ENCODE measurements around the gene UNC80.
"Not testable (repeated sequence)": the region's sequence is repeated elsewhere in the genome, so short reads cannot be mapped to it uniquely, and the experiment has no call there.

Gene UNC80

DNA sequence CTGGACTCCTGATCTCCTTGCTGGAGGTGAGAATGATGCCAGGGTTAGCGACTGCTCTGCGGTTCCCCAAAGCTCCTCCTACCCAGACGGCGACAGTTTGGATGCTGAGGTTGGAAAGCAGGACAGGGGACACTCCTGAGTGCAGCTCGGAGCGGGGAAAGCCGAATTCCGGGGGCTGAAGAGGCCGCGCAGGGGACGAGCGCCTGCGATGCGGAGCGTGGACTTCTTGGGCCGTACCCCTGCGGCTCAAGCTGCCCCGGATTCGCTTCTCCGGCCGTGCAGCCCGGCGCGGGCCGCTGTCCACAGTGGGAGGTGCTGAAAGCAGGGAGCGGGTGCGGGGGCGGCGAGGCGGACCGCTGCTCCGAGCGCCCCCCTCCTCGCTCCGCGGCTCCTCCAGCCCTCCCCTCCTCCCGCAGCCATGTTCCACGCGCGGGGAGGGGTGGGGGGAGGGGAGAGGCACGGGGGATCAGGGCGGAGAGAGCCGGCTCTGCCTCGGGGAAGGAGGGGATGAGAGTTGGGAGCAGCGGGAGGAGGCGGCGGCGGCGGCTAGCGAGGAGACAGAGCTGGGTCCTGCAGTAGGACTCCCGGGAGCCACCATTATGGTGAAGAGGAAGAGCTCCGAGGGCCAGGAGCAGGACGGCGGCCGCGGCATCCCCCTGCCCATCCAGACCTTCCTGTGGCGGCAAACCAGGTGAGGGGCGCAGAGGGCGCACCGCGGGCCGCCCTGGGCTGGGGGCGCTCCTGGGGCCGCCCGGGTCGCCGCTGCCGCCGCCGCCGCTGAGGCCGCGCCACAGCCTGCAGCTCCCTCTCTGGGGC, at the start of gene UNC80:
UNC80 (plus strand) TSS at position 359 of the 816 bp plus-strand sequence; CDS start at position 600, 241 bp downstream.
- no peak for FAIRE-seq

DNA sequence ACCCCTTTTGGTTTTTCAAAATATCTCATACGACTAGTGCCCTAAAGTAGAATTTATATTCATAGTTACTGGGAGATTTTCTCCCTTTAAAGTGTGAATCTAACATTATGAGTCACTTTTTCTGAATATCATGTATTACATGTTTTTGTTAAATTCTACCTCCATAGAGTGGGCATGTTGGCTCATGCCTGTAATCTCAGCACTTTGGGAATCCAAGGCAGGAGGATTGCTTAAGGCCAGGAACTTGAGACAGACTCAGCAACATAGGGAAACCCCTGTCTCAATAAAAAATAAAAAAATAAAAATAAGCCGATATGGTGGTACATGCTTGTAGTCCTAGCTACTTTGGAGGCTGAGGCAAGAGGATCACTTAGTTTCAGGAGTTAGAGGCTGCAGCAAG, 45.3 kb upstream of the UNC80 start:
- no peak for FAIRE-seq

DNA sequence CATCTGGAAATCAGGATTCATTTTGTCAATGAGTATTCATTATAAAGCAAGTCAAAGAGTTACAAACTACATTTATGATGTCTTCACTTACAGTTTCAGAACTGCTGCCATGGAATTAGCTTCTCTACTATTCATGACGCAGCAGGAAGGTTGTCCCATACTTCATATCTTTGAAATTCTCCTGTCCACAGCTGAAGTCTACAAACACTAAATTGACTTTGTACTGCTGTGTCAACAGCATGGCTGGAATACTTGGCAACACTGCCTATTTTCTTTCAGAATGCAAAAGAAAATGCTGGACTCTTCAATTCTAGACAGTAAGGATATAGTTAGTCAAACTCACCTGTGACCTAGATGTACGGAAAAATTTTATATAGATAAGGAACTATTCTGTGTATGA, 44.6 kb upstream of the UNC80 start:
- no peak for FAIRE-seq

DNA sequence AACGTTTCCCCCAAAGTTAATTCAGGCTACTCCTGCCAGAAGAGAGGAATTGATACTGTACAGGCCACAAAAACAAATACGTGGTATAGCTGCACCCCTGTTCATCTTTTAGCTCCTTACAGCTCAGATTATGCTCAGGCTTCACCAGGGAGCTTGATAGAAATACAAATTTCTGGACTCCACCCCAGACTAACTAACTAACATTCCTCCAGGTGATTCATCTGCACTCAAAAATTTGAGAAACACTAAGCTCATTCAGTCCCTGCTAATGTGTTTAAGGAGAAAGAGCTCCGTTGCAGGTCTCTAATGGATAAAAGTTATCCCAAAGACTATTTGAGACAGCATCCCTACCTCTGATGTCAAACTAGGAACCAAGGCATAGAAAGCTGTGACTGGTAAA, 36.8 kb upstream of the UNC80 start:
- FAIRE-seq: no peak

DNA sequence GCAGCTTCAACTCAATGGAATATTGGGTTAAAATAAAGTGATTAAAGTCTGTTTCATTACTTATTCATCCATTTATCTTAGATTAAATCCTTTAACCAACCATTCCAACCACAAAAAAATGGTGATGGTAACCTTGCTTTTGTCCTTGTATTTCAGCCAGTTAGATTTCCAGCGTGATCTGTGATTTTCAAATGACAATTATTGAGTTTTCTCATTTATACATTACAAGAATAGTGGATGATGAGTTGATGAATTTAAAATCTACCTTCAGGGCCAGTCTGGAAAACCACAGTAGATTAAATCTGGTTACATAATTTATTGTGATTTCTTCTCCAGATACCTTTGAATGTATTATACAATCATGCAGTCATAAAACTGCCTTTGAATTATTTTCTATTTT, 29.7 kb upstream of the UNC80 start:
- no peak for FAIRE-seq

DNA sequence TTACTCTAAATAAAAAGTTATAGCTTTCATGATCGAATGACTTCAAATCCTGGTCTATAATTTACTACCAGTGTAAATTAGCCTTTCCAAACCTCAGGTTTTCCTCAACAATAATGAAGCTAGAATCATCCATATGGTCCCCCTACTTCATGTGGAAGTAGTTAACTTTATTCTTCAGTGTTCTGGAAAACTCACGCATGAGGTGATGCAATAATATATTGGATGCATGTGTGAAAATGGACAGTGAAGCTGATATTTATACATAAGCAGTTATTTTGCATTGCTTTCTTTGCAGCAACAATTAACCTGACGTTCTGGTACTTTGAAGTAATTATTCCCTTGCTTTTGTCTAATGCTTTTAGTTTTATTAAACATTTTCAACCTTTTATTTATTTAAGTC, 18.6 kb upstream of the UNC80 start:
- no peak for FAIRE-seq

DNA sequence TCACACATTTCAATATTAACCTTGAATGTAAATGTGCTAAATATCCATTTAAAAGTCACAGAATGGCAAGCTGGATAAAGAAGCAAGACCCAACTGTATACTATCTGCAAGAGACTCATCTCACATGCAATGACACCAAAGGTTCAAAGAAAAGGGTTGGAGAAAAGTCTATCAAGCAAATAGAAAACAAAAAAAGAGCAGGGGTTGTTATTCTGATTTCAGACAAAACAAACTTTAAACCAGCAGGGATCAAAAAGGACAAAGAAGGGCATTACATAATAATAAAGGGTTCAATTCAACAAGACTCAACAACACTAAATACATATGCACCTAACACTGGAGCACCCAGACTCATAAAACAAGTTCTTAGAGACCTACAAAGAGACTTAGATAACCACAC, 14.5 kb upstream of the UNC80 start:
- no peak for FAIRE-seq

DNA sequence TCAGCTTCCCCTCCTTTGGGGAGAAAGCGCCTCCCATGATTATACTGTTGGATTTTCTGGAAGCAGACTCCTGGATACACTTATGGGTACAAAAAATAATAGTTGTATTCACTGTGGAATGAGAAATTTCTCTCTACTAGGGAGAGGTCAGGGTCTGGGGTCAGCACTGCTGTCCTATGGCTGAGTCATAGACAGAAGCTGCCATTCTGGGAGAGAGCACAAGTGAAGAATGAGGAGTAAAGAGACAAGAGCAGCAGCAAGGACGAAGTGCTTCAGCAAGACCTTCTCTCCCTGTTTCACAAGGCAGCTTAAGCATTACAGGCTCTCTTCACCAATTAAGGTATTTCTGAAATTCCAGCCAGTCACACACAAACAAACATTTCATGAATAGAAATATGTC, 10.1 kb upstream of the UNC80 start:
- FAIRE-seq: no peak

- no peak for FAIRE-seq
These were observed 9.1 kb upstream of the UNC80 start for GRCh38 chr2:209762563-209762962.

DNA sequence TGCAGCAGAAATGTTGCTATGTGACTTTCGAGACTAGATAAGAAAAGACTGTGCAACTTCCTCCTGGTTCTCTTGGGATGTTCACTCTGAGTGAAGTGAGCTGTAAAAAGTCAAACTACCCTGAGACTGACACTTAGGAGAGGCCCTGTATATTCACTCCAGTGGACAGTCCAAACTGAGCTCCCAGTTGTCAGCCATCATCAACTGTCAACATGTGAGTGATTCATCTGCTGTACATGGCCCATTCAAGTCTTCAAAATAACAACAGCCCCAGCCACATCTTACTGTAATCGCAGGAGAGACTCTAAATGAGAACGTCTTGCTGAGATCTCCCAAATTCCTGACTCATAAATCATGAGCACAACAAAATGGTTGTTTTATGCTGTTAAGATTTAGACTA, 8.5 kb upstream of the UNC80 start:
- FAIRE-seq: no peak

- FAIRE-seq: no peak
These were observed 5.0 kb upstream of the UNC80 start for GRCh38 chr2:209766613-209767012.

DNA sequence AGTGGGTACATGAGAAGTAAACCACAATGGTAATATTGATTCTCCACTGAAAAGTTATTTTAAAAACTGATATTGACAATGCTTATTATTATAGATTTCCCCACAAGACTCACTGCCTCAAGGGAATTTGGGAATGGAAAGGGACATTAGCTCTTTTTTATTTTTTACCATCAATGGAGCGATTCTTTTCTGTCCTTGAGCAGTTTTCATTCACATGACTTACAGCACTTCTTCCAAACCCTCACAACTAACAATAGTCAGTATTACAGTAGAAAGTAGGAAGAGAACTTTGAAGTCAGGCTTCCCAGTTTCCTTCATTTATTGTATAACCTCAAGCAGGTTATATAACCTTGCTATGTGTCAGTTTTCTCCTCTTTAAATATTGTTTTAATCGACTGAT, 4.3 kb upstream of the UNC80 start:
- no peak for FAIRE-seq

DNA sequence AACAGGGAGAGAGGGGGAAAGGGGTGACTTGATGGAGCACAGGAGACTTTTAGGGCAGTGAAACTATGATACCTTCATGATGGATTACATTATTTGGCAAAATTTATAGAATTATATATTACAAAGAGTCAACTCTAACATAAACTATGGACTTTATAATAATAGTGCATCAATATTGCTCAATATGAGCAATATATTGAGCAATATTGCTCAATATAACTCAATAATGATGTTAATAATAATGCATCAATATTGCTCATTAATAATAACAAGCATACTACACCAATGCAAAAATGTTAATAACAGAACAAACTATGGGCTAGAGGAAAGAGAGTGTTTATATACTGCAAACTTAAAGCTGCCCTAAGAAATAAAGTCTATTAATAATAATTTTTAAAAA, 3.1 kb upstream of the UNC80 start:
- FAIRE-seq: no peak

GRCh38 chr2:209772290-209772685, 656 bp downstream of the UNC80 start:
- FAIRE-seq: no peak

- FAIRE-seq: no peak
These were observed 1.7 kb downstream of the UNC80 start for GRCh38 chr2:209773377-209773776.

- no peak for FAIRE-seq
These were observed 15.8 kb downstream of the UNC80 start for GRCh38 chr2:209787416-209787815.

DNA sequence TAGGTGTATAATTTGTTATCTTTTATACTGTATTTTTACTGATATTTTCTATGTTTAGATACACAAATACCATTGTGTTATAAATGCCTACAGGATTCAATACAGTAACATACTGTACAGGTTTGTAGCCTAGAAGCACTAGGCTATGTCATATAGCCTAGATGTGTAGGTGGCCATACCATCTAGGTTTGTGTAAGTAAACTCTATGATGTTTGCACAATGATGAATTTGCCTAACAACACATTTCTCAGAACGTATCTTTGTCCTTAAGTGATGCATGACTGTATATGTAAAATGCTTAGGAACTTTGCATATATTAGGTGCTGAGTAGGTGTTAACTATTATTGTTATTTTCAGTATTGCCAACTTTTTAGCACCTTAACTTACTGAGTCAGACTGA, 17.3 kb downstream of the UNC80 start:
- FAIRE-seq: no peak

GRCh38 chr2:209790066-209790728, 18.6 kb downstream of the UNC80 start:
- no peak for FAIRE-seq

- FAIRE-seq: no peak
These were observed 19.5 kb downstream of the UNC80 start for GRCh38 chr2:209791151-209791550.

GRCh38 chr2:209795425-209795824, 23.8 kb downstream of the UNC80 start:
- not testable (repeated sequence) for FAIRE-seq

DNA sequence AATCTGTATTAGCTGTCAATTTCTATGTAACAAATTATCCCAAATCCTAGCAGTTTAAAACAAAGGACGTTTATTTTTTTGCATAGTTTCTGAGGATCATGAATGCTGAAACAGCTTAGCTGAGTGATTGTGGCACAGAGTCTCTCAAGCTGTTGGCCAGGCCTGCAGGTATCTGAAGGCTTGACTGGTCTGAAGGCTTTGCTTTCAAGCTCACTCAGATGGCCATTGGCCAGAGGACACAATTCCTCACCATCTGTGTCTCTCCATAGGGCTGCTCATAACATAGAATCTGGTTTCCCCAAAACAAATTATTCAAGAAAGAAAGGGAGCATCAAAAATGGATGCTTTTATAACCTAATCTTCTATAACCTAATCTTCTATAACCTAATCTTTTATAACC, 33.7 kb downstream of the UNC80 start:
- FAIRE-seq: no peak

GRCh38 chr2:209806318-209806717, 34.7 kb downstream of the UNC80 start:
- FAIRE-seq: no peak

- FAIRE-seq: no peak
These were observed 36.9 kb downstream of the UNC80 start for GRCh38 chr2:209808521-209808920.

DNA sequence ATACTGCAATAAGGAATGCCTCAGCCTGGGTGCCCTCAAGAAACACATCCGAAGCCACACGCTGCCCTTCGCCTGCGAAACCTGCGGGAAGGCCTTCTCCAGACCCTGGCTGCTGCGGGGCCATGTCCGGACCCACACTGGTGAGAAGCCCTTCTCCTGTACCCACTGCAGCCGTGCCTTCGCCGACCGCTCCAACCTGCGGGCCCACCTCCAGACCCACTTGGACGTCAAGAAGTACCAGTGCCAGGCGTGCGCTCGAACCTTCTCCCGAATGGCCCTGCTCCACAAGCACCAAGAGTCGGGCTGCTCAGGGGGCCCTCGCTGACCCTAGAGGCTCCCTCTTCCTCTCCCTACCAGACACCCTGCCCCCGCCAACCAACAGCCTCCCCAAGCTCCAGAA, 37.6 kb downstream of the UNC80 start:
- FAIRE-seq: no peak

GRCh38 chr2:209817844-209818271, 46.2 kb downstream of the UNC80 start:
- FAIRE-seq: no peak
